CD4-positive, CD25-positive, alpha-beta regulatory T cell (primary cell): ENCODE measurements around the gene CLDN25. TPM values are rescaled to one million over a fixed set of nuclear protein-coding genes. Genes with fewer than 3 reads are reported as not detected.

Source experiments
- ATAC-seq, 2 donors: fragments of 150-1000 bp; cut with Tn5 transposase; one replicate each; pipeline ENCODE4 v1.10.0; 2021; ENCODE audit warnings: low read depth in 2 of 2, moderate number of reproducible peaks in 2 of 2, moderate library complexity in 1 of 2
- DNase-seq, 3 donors: peaks; one replicate each; pipeline versions ENCODE4 v3.0.0 to v3.0.0-alpha.2; 2012 to 2022; ENCODE audit warnings: mixed read lengths in 1 of 3
- H3K27ac ChIP-seq: one replicate; pipeline ENCODE4 v1.7.0; 2013; ENCODE audit warnings: mild to moderate bottlenecking, low read length; ENCODE audit not compliant: insufficient read depth, poor library complexity, severe bottlenecking
- H3K27me3 ChIP-seq: one replicate; pipeline ENCODE4 v1.7.0; 2013; ENCODE audit warnings: low read length; ENCODE audit not compliant: control insufficient read depth, insufficient read depth
- H3K36me3 ChIP-seq: one replicate; pipeline ENCODE4 v1.7.0; 2013; ENCODE audit warnings: mild to moderate bottlenecking, low read length, moderate library complexity; ENCODE audit not compliant: control insufficient read depth, insufficient read depth
- H3K4me1 ChIP-seq: 2 replicates; pipeline ENCODE4 v1.7.0; 2013; ENCODE audit warnings: mild to moderate bottlenecking, low read length; ENCODE audit not compliant: insufficient read depth, control insufficient read depth, poor library complexity, severe bottlenecking
- H3K4me3 ChIP-seq: one replicate; pipeline ENCODE4 v1.7.0; 2013; ENCODE audit warnings: low read depth, mild to moderate bottlenecking, low read length, moderate library complexity
- H3K9me3 ChIP-seq, 2 experiments: 1 replicate in 1 of 2; 2 replicates in 1 of 2; pipeline ENCODE4 v1.7.0; 2013; ENCODE audit warnings: low read length in 2 of 2, mild to moderate bottlenecking in 1 of 2, moderate library complexity in 1 of 2; ENCODE audit not compliant: control insufficient read depth in 2 of 2
- H3K27ac Mint-ChIP-seq, 3 donors: one replicate each; pipeline ENCODE4 v1.8.0; 2020 to 2022; ENCODE audit warnings: mild to moderate bottlenecking in 3 of 3, mixed read lengths in 3 of 3, moderate library complexity in 2 of 3
- H3K27me3 Mint-ChIP-seq: one replicate; pipeline ENCODE4 v1.8.0; 2022; ENCODE audit warnings: mild to moderate bottlenecking, mixed read lengths
- H3K36me3 Mint-ChIP-seq: one replicate; pipeline ENCODE4 v1.8.0; 2020; ENCODE audit warnings: mixed read lengths
- H3K4me1 Mint-ChIP-seq, 4 donors: one replicate each; pipeline ENCODE4 v1.8.0; 2020 to 2022; ENCODE audit warnings: mixed read lengths in 4 of 4, mild to moderate bottlenecking in 1 of 4
- H3K4me3 Mint-ChIP-seq, 4 donors: one replicate each; pipeline ENCODE4 v1.8.0; 2020 to 2022; ENCODE audit warnings: mild to moderate bottlenecking in 4 of 4, mixed read lengths in 4 of 4, moderate library complexity in 3 of 4
- H3K9me3 Mint-ChIP-seq, 7 donors: one replicate each; pipeline ENCODE4 v1.8.0; 2020 to 2022; ENCODE audit warnings: mixed read lengths in 7 of 7, mild to moderate bottlenecking in 3 of 7, moderate library complexity in 2 of 7
- polyA plus RNA-seq, 4 donors: library from polyadenylated mRNA; unstranded; fragments of 300-500 nt; fragmentation: Illumina TruSeq; gene quantifications; one replicate each; pipeline ENCODE4 v1.2.3, GENCODE V29; 2021
- total RNA-seq: library from RNA; stranded (reverse); gene quantifications from one replicate; pipeline ENCODE4 v1.2.3, GENCODE V29; 2022

CLDN25 gene
- total and polyA plus RNA-seq, 5 donors from 2014 or later = not detected

DNA sequence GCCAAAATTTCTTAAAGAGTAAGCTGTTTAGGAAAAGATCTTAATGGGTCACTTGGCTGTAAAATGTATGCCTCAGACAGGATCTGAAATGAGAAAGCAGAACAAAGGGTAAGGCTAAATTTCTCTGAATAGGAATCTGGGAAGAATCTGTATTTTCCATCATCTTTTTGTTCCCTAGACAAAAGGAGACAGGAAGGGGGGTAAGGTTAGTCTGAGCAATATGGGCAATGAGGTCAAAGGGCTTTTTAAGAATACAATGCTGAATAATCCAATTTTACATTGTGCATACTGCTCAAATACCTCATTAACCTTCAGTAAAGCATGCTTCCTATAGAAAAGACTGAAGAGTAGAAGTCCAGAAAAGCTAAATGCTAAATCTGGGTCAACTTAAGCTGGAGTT, 34.6 kb downstream of the CLDN25 start:
- no peaks in the 10 kb centered on the region for H3K9me3 Mint-ChIP-seq
- peaks cover 0 to 4% (median 0%) of the 10 kb centered on the region in 4 donors for H3K4me1 Mint-ChIP-seq
- Histone ChIP-seq H3K27ac (no peak overlapping the region), H3K9me3 (no peaks in the 10 kb centered on the region), H3K4me3 (no peak overlapping the region), H3K4me1 (no peaks in the 10 kb centered on the region), H3K27me3 (no peaks in the 10 kb centered on the region), H3K36me3 (peaks cover 22% of the 10 kb centered on the region)
- H3K27ac Mint-ChIP-seq = no peak overlapping the region
- DNase-seq (no peak), ATAC-seq (no peak)
- no peaks in the 10 kb centered on the region for H3K27me3 Mint-ChIP-seq
- peaks cover 47% of the 10 kb centered on the region for H3K36me3 Mint-ChIP-seq
- H3K4me3 Mint-ChIP-seq = no peak overlapping the region

GRCh38 chr11:113817162-113817561, 37.6 kb downstream of the CLDN25 start:
- DNase-seq = no peak
- Mint-ChIP-seq H3K36me3 (peaks cover 47% of the 10 kb centered on the region), H3K27me3 (no peaks in the 10 kb centered on the region)

GRCh38 chr11:113817626-113818025, 38.0 kb downstream of the CLDN25 start:
- H3K4me1 Mint-ChIP-seq = peaks cover 0 to 4% (median 0%) of the 10 kb centered on the region in 4 donors
- Histone ChIP-seq H3K4me3 (no peak overlapping the region), H3K4me1 (no peaks in the 10 kb centered on the region), H3K36me3 (peaks cover 20% of the 10 kb centered on the region), H3K27me3 (no peaks in the 10 kb centered on the region), H3K9me3 (no peaks in the 10 kb centered on the region), H3K27ac (no peak overlapping the region)
- DNase-seq = no peak
- peaks cover 47% of the 10 kb centered on the region for H3K36me3 Mint-ChIP-seq
- ATAC-seq = no peak
- peak overlapping the region in 1 of 3 donors; percentile 62 for H3K27ac Mint-ChIP-seq
- H3K27me3 Mint-ChIP-seq = no peaks in the 10 kb centered on the region
- H3K4me3 Mint-ChIP-seq = no peak overlapping the region
- H3K9me3 Mint-ChIP-seq = no peaks in the 10 kb centered on the region

More at GRCh38 chr11:113817162-113817561, 37.6 kb downstream of the CLDN25 start:
- Mint-ChIP-seq H3K4me1 (peaks cover 0 to 4% (median 0%) of the 10 kb centered on the region in 4 donors), H3K27ac (peak overlapping the region in 1 of 3 donors; percentile 62), H3K4me3 (no peak overlapping the region), H3K9me3 (no peaks in the 10 kb centered on the region)
- ATAC-seq = no peak
- no peak overlapping the region for H3K4me3 ChIP-seq
- no peaks in the 10 kb centered on the region for H3K4me1 ChIP-seq
- H3K27me3 ChIP-seq = no peaks in the 10 kb centered on the region
- no peak overlapping the region for H3K27ac ChIP-seq
- H3K9me3 ChIP-seq = no peaks in the 10 kb centered on the region
- H3K36me3 ChIP-seq = peaks cover 22% of the 10 kb centered on the region

- Histone ChIP-seq H3K4me1 (no peaks in the 10 kb centered on the region), H3K36me3 (peaks cover 20% of the 10 kb centered on the region), H3K27ac (no peak overlapping the region), H3K4me3 (no peak overlapping the region), H3K9me3 (no peaks in the 10 kb centered on the region), H3K27me3 (no peaks in the 10 kb centered on the region)
- DNase-seq (no peak), ATAC-seq (no peak)
- peaks cover 0 to 4% (median 0%) of the 10 kb centered on the region in 4 donors for H3K4me1 Mint-ChIP-seq
- H3K4me3 Mint-ChIP-seq = no peak overlapping the region
- no peaks in the 10 kb centered on the region for H3K27me3 Mint-ChIP-seq
- H3K36me3 Mint-ChIP-seq = peaks cover 46% of the 10 kb centered on the region
- no peaks in the 10 kb centered on the region for H3K9me3 Mint-ChIP-seq
- no peak overlapping the region for H3K27ac Mint-ChIP-seq
Observed at GRCh38 chr11:113818426-113818825, 38.8 kb downstream of the CLDN25 start.

DNA sequence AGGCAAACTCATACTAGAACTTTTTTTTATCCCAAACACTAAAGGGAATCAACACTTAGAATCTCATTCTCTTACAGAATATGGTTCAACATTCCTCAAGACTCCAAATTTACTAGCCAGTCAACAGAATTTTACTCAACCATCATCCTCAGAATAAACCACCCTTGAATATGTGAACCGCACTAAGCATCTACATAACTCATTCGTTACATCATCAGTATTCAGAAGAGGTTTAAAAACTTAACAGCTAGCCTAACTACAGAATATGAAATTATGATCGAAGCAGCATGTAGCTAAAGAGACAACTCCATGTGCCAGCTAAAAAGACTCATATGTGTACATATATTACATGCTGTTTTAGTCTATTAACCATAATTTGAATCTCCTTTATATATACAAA, 47.9 kb downstream of the CLDN25 start:
- Histone ChIP-seq H3K36me3 (peaks cover 22% of the 10 kb centered on the region), H3K4me1 (no peaks in the 10 kb centered on the region), H3K27ac (no peak overlapping the region), H3K9me3 (no peaks in the 10 kb centered on the region), H3K27me3 (no peaks in the 10 kb centered on the region), H3K4me3 (no peak overlapping the region)
- Mint-ChIP-seq H3K27me3 (no peaks in the 10 kb centered on the region), H3K36me3 (peaks cover 43% of the 10 kb centered on the region), H3K4me3 (no peak overlapping the region), H3K27ac (no peak overlapping the region), H3K4me1 (peaks cover 0 to 12% (median 5%) of the 10 kb centered on the region in 4 donors), H3K9me3 (peaks cover 0 to 1% (median 0%) of the 10 kb centered on the region in 7 donors)
- DNase-seq (no peak), ATAC-seq (no peak)

GRCh38 chr11:113828191-113828590, 48.6 kb downstream of the CLDN25 start:
- H3K4me3 ChIP-seq = no peak overlapping the region
- no peaks in the 10 kb centered on the region for H3K4me1 ChIP-seq
- DNase-seq (no peak), ATAC-seq (no peak)
- no peaks in the 10 kb centered on the region for H3K27me3 Mint-ChIP-seq
- H3K4me3 Mint-ChIP-seq = no peak overlapping the region
- peaks cover 22% of the 10 kb centered on the region for H3K36me3 ChIP-seq
- peaks cover 0 to 1% (median 0%) of the 10 kb centered on the region in 7 donors for H3K9me3 Mint-ChIP-seq
- H3K27ac ChIP-seq = no peak overlapping the region
- H3K36me3 Mint-ChIP-seq = peaks cover 41% of the 10 kb centered on the region
- H3K27ac Mint-ChIP-seq = no peak overlapping the region
- H3K4me1 Mint-ChIP-seq = peaks cover 0 to 12% (median 5%) of the 10 kb centered on the region in 4 donors
- H3K9me3 ChIP-seq = no peaks in the 10 kb centered on the region
- H3K27me3 ChIP-seq = no peaks in the 10 kb centered on the region

- Histone ChIP-seq H3K4me3 (no peak overlapping the region), H3K4me1 (no peaks in the 10 kb centered on the region), H3K9me3 (no peaks in the 10 kb centered on the region), H3K27me3 (no peaks in the 10 kb centered on the region), H3K27ac (no peak overlapping the region), H3K36me3 (peaks cover 22% of the 10 kb centered on the region)
- peaks cover 0 to 12% (median 5%) of the 10 kb centered on the region in 4 donors for H3K4me1 Mint-ChIP-seq
- H3K27me3 Mint-ChIP-seq = no peaks in the 10 kb centered on the region
- H3K27ac Mint-ChIP-seq = no peak overlapping the region
- ATAC-seq = no peak
- no peak for DNase-seq
- peaks cover 0 to 1% (median 0%) of the 10 kb centered on the region in 7 donors for H3K9me3 Mint-ChIP-seq
- peaks cover 38% of the 10 kb centered on the region for H3K36me3 Mint-ChIP-seq
- no peak overlapping the region for H3K4me3 Mint-ChIP-seq
Observed at GRCh38 chr11:113829751-113830150, 50.2 kb downstream of the CLDN25 start.
